SK-N-SH treated with all-trans-retinoic acid at 6 μM for 48 hours (cell line): ENCODE measurements around the gene CELA3A.

Experiments used
- ATAC-seq: fragments of 200-7000 bp; cut with Tn5 transposase; 3 replicates; pipeline ENCODE4 v1.9.1; 2020; ENCODE audit warnings: mild to moderate bottlenecking, moderate library complexity
- ARNTL ChIP-seq: fragments of 450-650 bp; formaldehyde crosslinking; IDR thresholded peaks from 2 replicates; pipeline ENCODE4 v1.5.0; 2020; ENCODE audit warnings: low read depth, mild to moderate bottlenecking, moderate library complexity, borderline replicate concordance
- BACH2 ChIP-seq: fragments of 250-450 bp; sonication (Bioruptor Pico); IDR thresholded peaks from 2 replicates; pipeline ENCODE4 v1.9.0; 2021; ENCODE audit warnings: mild to moderate bottlenecking, borderline replicate concordance
- CREB5 ChIP-seq: fragments of 250-450 bp; sonication (Bioruptor Pico); IDR thresholded peaks from 2 replicates; pipeline ENCODE4 v1.5.1; 2020; ENCODE audit warnings: low read depth, mild to moderate bottlenecking, moderate library complexity
- CSDC2 ChIP-seq: fragments of 250-450 bp; sonication (Bioruptor Pico); IDR thresholded peaks from 2 replicates; pipeline ENCODE4 v1.5.0; 2020; ENCODE audit warnings: mild to moderate bottlenecking, moderate library complexity
- ESRRG ChIP-seq: fragments of 250-450 bp; sonication (Bioruptor Pico); IDR thresholded peaks from 2 replicates; pipeline ENCODE4 v1.6.1; 2021; ENCODE audit warnings: mild to moderate bottlenecking
- GLIS3 ChIP-seq: fragments of 250-450 bp; sonication (Bioruptor Pico); IDR thresholded peaks from 2 replicates; pipeline ENCODE4 v1.5.0; 2020; ENCODE audit warnings: mild to moderate bottlenecking, moderate library complexity
- ISL1 ChIP-seq: fragments of 250-450 bp; sonication (Bioruptor Pico); IDR thresholded peaks from 2 replicates; pipeline ENCODE4 v2.1.2; 2022; ENCODE audit warnings: mild to moderate bottlenecking, moderate library complexity
- OSR1 ChIP-seq: fragments of 250-450 bp; sonication (Bioruptor Pico); IDR thresholded peaks from 2 replicates; pipeline ENCODE4 v1.8.0; 2022; ENCODE audit warnings: moderate library complexity, mild to moderate bottlenecking, inconsistent platforms
- PPARA ChIP-seq: fragments of 250-450 bp; sonication (Bioruptor Pico); IDR thresholded peaks from 2 replicates; pipeline ENCODE4 v1.5.0; 2020; ENCODE audit warnings: mild to moderate bottlenecking, borderline replicate concordance
- SNAI2 ChIP-seq: fragments of 250-450 bp; sonication (Bioruptor Pico); IDR thresholded peaks from 2 replicates; pipeline ENCODE4 v1.5.0; 2020; ENCODE audit warnings: mild to moderate bottlenecking, moderate library complexity
- TCF4 ChIP-seq: fragments of 250-450 bp; sonication (Bioruptor Pico); IDR thresholded peaks from 2 replicates; pipeline ENCODE4 v1.8.0; 2021; ENCODE audit warnings: mild to moderate bottlenecking, moderate library complexity, borderline replicate concordance
- TSHZ2 ChIP-seq: fragments of 250-450 bp; sonication (Bioruptor Pico); IDR thresholded peaks from 2 replicates; pipeline ENCODE4 v1.5.0; 2020; ENCODE audit warnings: mild to moderate bottlenecking, moderate library complexity
- ZC3H10 ChIP-seq: fragments of 250-450 bp; sonication (Bioruptor Pico); IDR thresholded peaks from 2 replicates; pipeline ENCODE4 v1.5.1; 2021; ENCODE audit warnings: mild to moderate bottlenecking, moderate library complexity
- ZFP3 ChIP-seq: fragments of 250-450 bp; sonication (Bioruptor Pico); IDR thresholded peaks from 2 replicates; pipeline ENCODE4 v1.5.0; 2020; ENCODE audit warnings: mild to moderate bottlenecking, moderate library complexity
- ZFP30 ChIP-seq: fragments of 450-650 bp; formaldehyde crosslinking; IDR thresholded peaks from 2 replicates; pipeline ENCODE4 v1.5.0; 2022; ENCODE audit warnings: mild to moderate bottlenecking, moderate library complexity
- ZNF565 ChIP-seq: fragments of 450-650 bp; formaldehyde crosslinking; conservative IDR thresholded peaks from 2 replicates; pipeline ENCODE4 v1.5.0; 2020; ENCODE audit warnings: low read depth, mild to moderate bottlenecking, moderate library complexity
- ZNF70 ChIP-seq: fragments of 450-650 bp; formaldehyde crosslinking; IDR thresholded peaks from 2 replicates; pipeline ENCODE4 v1.5.0; 2020; ENCODE audit warnings: mild to moderate bottlenecking, moderate library complexity
- ZNF8 ChIP-seq: fragments of 450-650 bp; formaldehyde crosslinking; IDR thresholded peaks from 2 replicates; pipeline ENCODE4 v1.5.0; 2020; ENCODE audit warnings: mild to moderate bottlenecking, moderate library complexity
- TF ChIP-seq, protein P1 (sequence below): fragments of 250-450 bp; sonication (Bioruptor Pico); IDR thresholded peaks from 2 replicates; pipeline ENCODE4 v1.8.0; 2020; ENCODE audit warnings: mild to moderate bottlenecking, moderate library complexity, borderline replicate concordance
- TF ChIP-seq, protein P2 (sequence below): fragments of 250-450 bp; sonication (Bioruptor Pico); IDR thresholded peaks from 2 replicates; pipeline ENCODE4 v1.8.0; 2021; ENCODE audit warnings: low read depth, mild to moderate bottlenecking, moderate library complexity, borderline replicate concordance

The CELA3A gene

DNA sequence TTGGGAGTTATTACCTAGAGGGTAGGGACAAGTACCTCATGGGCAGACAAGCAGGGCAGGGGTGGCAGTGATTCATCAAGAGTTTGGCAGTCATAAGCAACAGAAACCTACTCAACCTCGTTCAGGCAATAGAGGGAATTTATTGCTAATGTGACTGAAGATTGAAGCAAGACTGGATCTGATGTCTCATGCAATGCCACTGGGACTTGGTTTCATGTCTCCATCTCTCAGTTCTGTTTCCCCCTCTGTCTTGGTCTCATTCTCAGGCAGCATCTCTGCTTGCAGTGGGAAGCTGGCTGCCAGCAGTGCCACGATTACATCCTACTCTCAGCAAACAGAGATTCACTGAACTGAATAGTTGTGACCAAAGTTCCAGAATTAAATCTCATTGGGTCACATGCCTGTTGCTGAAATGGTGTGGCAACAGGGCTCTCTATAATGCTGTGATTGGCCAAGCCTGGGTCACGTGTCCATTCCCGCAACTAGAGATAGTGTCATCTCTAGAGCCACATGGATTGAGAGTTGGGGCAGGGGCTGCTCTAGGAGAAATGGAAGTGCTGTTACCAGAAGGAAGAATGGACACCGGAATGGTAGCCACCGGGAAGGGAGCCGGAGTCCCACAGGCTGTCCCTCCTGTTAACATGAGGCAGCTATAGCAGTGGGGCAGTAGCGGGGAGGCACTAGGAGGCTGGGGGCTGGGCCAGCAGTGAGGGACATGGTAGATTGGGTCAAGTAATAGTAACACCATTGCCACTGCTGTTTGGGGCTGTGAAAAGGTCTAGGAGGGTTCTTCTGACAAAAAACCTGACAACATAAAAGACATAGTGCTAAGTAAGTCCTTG is 47.1 kb downstream of the CELA3A start:
- ATAC-seq, result no peak
- TF ChIP-seq, protein P1, sequence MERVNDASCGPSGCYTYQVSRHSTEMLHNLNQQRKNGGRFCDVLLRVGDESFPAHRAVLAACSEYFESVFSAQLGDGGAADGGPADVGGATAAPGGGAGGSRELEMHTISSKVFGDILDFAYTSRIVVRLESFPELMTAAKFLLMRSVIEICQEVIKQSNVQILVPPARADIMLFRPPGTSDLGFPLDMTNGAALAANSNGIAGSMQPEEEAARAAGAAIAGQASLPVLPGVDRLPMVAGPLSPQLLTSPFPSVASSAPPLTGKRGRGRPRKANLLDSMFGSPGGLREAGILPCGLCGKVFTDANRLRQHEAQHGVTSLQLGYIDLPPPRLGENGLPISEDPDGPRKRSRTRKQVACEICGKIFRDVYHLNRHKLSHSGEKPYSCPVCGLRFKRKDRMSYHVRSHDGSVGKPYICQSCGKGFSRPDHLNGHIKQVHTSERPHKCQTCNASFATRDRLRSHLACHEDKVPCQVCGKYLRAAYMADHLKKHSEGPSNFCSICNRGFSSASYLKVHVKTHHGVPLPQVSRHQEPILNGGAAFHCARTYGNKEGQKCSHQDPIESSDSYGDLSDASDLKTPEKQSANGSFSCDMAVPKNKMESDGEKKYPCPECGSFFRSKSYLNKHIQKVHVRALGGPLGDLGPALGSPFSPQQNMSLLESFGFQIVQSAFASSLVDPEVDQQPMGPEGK (CRISPR knock-in tag), result no peak

DNA sequence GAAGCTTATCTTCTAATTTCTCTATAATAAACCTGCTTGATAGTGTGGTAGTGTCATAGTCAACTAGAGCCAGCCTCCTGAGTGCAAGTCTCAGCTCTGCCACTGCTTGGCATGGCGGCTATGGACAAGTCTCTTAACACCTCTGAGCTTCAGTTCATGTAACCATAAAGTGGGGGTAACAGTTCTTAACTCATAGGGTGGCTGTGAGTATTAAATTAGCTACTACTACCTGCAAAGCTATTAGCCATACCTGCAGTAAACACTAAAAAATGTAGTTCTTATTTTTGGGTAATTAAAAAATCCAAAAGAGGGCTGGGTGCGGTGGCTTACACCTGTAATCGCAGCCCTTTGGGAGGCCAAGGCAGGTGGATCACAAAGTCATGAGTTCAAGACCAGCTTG is 48.9 kb downstream of the CELA3A start:
- ATAC-seq, result no peak
- TF ChIP-seq ZC3H10 (no peak), ZNF70 (CRISPR knock-in tag) (no peak), PPARA (CRISPR knock-in tag) (no peak), BACH2 (CRISPR knock-in tag) (no peak), ARNTL (CRISPR knock-in tag) (no peak), ISL1 (CRISPR knock-in tag) (no peak), SNAI2 (CRISPR knock-in tag) (no peak), ZNF565 (CRISPR knock-in tag) (no peak), ESRRG (CRISPR knock-in tag) (no peak), TSHZ2 (CRISPR knock-in tag) (no peak), CREB5 (no peak), GLIS3 (no peak), CSDC2 (no peak), ZFP30 (CRISPR knock-in tag) (no peak), TCF4 (CRISPR knock-in tag) (no peak), OSR1 (CRISPR knock-in tag) (no peak)
- TF ChIP-seq, protein P2, sequence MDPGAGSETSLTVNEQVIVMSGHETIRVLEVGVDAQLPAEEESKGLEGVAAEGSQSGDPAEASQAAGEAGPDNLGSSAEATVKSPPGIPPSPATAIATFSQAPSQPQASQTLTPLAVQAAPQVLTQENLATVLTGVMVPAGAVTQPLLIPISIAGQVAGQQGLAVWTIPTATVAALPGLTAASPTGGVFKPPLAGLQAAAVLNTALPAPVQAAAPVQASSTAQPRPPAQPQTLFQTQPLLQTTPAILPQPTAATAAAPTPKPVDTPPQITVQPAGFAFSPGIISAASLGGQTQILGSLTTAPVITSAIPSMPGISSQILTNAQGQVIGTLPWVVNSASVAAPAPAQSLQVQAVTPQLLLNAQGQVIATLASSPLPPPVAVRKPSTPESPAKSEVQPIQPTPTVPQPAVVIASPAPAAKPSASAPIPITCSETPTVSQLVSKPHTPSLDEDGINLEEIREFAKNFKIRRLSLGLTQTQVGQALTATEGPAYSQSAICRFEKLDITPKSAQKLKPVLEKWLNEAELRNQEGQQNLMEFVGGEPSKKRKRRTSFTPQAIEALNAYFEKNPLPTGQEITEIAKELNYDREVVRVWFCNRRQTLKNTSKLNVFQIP (CRISPR knock-in tag), result no peak
- TF ChIP-seq, protein P1 (CRISPR knock-in tag), result no peak

DNA sequence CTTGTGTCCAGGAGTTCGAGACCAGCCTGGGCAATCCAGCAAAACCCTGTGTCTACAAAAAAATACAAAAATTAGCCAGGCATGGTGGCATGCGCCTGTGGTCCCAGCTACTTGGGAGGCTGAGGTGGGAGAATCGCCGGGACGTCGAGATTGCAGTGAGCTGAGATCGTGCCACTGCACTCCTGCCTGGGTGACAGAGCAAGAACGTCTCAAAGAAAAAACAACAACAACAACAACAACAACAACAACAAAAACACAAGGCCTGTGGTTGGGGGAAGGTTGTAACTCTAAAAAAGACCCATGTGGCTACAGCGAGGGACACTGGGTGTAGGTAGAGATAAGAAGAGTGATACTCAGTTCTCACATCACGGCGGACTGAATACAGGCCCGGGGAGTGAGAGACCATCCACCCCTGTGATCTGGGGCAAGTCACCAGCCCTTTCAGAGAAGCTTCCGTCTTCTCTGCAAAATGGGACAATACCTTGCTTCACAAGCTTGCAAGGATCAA is 50.2 kb downstream of the CELA3A start:
- no peak for ATAC-seq
- TF ChIP-seq SNAI2 (CRISPR knock-in tag), result no peak
- TF ChIP-seq ZC3H10, result no peak
- TF ChIP-seq OSR1 (CRISPR knock-in tag), result no peak
- TF ChIP-seq ZFP3 (CRISPR knock-in tag), result no peak
- TF ChIP-seq ISL1 (CRISPR knock-in tag), result no peak
- TF ChIP-seq, protein P1 (CRISPR knock-in tag), result no peak
- TF ChIP-seq, protein P2 (CRISPR knock-in tag), result no peak
- TF ChIP-seq ZNF8 (CRISPR knock-in tag), result no peak
- no peak for TF ChIP-seq ZFP30 (CRISPR knock-in tag)
- TF ChIP-seq BACH2 (CRISPR knock-in tag), result no peak
- TF ChIP-seq TSHZ2 (CRISPR knock-in tag), result no peak
